HEK293 (cell line): Measurements from ENCODE around the gene CACNA2D1.

ENCODE experiments used
- CTCF ChIA-PET: fragments of 350-600 bp; formaldehyde crosslinking; extraction: SDS; loops from one replicate; lab custom pipeline; 2021; ENCODE audit warnings: antibody characterized with exemption; lab: Yijun Ruan, JAX
- POLR2A ChIA-PET: fragments of 300-600 bp; formaldehyde crosslinking; extraction: SDS; loops from one replicate; lab custom pipeline; 2020; ENCODE audit warnings: antibody characterized with exemption, inconsistent platforms; lab: Yijun Ruan, JAX
- H3K27ac ChIP-seq: fragments of 200-500 bp; sonication (Bioruptor generic); 2 replicates; pipeline ENCODE4 v1.5.1; 2014; ENCODE audit warnings: low read depth, low read length, control low read depth, inconsistent platforms; ENCODE audit errors: extremely low read depth
- H3K36me3 ChIP-seq, 2 experiments: fragments of 200-500 bp in 1 of 2; sonication (Bioruptor generic) in 1 of 2; 1 replicate in 1 of 2; 2 replicates in 1 of 2; pipeline ENCODE4 v1.5.1; 2014 to 2017; ENCODE audit warnings: inconsistent platforms in 2 of 2, low read length in 2 of 2; ENCODE audit not compliant: control insufficient read depth in 2 of 2, insufficient read depth in 1 of 2
- H3K4me1 ChIP-seq: fragments of 200-500 bp; sonication (Bioruptor generic); 2 replicates; pipeline ENCODE4 v1.5.1; 2014; ENCODE audit warnings: mild to moderate bottlenecking, low read length, inconsistent platforms; ENCODE audit not compliant: control insufficient read depth, insufficient read depth
- H3K4me3 ChIP-seq: 2 replicates; pipeline ENCODE4 v1.5.1; 2011; ENCODE audit warnings: low read depth, mild to moderate bottlenecking, control low read depth, low read length, moderate library complexity
- H3K9me3 ChIP-seq: fragments of 200-500 bp; sonication (Bioruptor generic); 2 replicates; pipeline ENCODE4 v1.5.1; 2014; ENCODE audit warnings: low read depth, low read length, inconsistent platforms; ENCODE audit not compliant: control insufficient read depth, insufficient read depth
- GLIS2 ChIP-seq: fragments of 450-650 bp; formaldehyde crosslinking; IDR thresholded peaks from 2 replicates; pipeline ENCODE4 v1.5.1; 2016; ENCODE audit warnings: missing biosample characterization, missing genetic modification characterization
- HOXA7 ChIP-seq: sonication (generic); formaldehyde crosslinking; IDR thresholded peaks from 2 replicates; pipeline ENCODE4 v1.8.1; 2022; ENCODE audit warnings: missing genetic modification reagents, borderline replicate concordance
- KLF10 ChIP-seq: fragments of 450-650 bp; IDR thresholded peaks from 2 replicates; pipeline ENCODE4 v1.5.1; 2018; ENCODE audit warnings: missing biosample characterization, mild to moderate bottlenecking, missing genetic modification characterization
- OSR2 ChIP-seq: fragments of 450-650 bp; formaldehyde crosslinking; IDR thresholded peaks from 2 replicates; pipeline ENCODE4 v1.5.1; 2016; ENCODE audit warnings: missing biosample characterization, missing genetic modification characterization
- REPIN1 ChIP-seq: fragments of 450-650 bp; formaldehyde crosslinking; IDR thresholded peaks from 2 replicates; pipeline ENCODE4 v1.5.1; 2017; ENCODE audit warnings: missing biosample characterization, missing genetic modification characterization, low read depth
- SP3 ChIP-seq: fragments of 450-650 bp; formaldehyde crosslinking; IDR thresholded peaks from 2 replicates; pipeline ENCODE4 v1.5.1; 2016; ENCODE audit warnings: missing biosample characterization, missing genetic modification characterization
- SP7 ChIP-seq: fragments of 450-650 bp; formaldehyde crosslinking; IDR thresholded peaks from 2 replicates; pipeline ENCODE4 v1.5.1; 2016; ENCODE audit warnings: missing biosample characterization, missing genetic modification characterization
- TRIM28 ChIP-seq: IDR thresholded peaks from 2 replicates; pipeline ENCODE4 v1.6.1; 2011; ENCODE audit warnings: low read length, control low read depth, borderline replicate concordance
- ZBTB44 ChIP-seq: fragments of 450-650 bp; IDR thresholded peaks from 2 replicates; pipeline ENCODE4 v1.5.1; 2018; ENCODE audit warnings: missing biosample characterization, mild to moderate bottlenecking, missing genetic modification characterization
- ZBTB48 ChIP-seq: fragments of 450-650 bp; formaldehyde crosslinking; IDR thresholded peaks from 2 replicates; pipeline ENCODE4 v1.5.1; 2016; ENCODE audit warnings: missing biosample characterization, missing genetic modification characterization
- ZBTB8A ChIP-seq: fragments of 450-650 bp; formaldehyde crosslinking; IDR thresholded peaks from 2 replicates; pipeline ENCODE4 v1.5.1; 2016; ENCODE audit warnings: missing biosample characterization, missing genetic modification characterization
- ZEB2 ChIP-seq: fragments of 450-650 bp; formaldehyde crosslinking; IDR thresholded peaks from 2 replicates; pipeline ENCODE4 v1.5.1; 2016; ENCODE audit warnings: missing biosample characterization, missing genetic modification characterization
- ZFHX2 ChIP-seq: fragments of 450-650 bp; formaldehyde crosslinking; conservative IDR thresholded peaks from 2 replicates; pipeline ENCODE4 v1.5.1; 2016; ENCODE audit warnings: missing biosample characterization, missing genetic modification characterization
- ZIC2 ChIP-seq: fragments of 450-650 bp; formaldehyde crosslinking; IDR thresholded peaks from 2 replicates; pipeline ENCODE4 v1.5.1; 2016; ENCODE audit warnings: missing biosample characterization, missing genetic modification characterization
- ZNF10 ChIP-seq: fragments of 450-650 bp; formaldehyde crosslinking; IDR thresholded peaks from 2 replicates; pipeline ENCODE4 v1.5.1; 2017; ENCODE audit warnings: missing biosample characterization, missing genetic modification characterization
- ZNF157 ChIP-seq: fragments of 450-650 bp; formaldehyde crosslinking; IDR thresholded peaks from 2 replicates; pipeline ENCODE4 v1.5.1; 2016; ENCODE audit warnings: missing biosample characterization, missing genetic modification characterization
- ZNF18 ChIP-seq: fragments of 450-650 bp; formaldehyde crosslinking; IDR thresholded peaks from 2 replicates; pipeline ENCODE4 v1.5.1; 2016; ENCODE audit warnings: missing biosample characterization, missing genetic modification characterization
- ZNF184 ChIP-seq: fragments of 450-650 bp; IDR thresholded peaks from 2 replicates; pipeline ENCODE4 v1.5.1; 2018; ENCODE audit warnings: missing biosample characterization, mild to moderate bottlenecking, missing genetic modification characterization
- ZNF223 ChIP-seq: fragments of 450-650 bp; formaldehyde crosslinking; IDR thresholded peaks from 2 replicates; pipeline ENCODE4 v1.5.1; 2016; ENCODE audit warnings: missing biosample characterization, missing genetic modification characterization
- ZNF391 ChIP-seq: fragments of 450-650 bp; formaldehyde crosslinking; IDR thresholded peaks from 2 replicates; pipeline ENCODE4 v1.5.1; 2016; ENCODE audit warnings: low read depth, missing biosample characterization, missing genetic modification characterization, borderline replicate concordance
- ZNF394 ChIP-seq: fragments of 450-650 bp; formaldehyde crosslinking; IDR thresholded peaks from 2 replicates; pipeline ENCODE4 v1.5.1; 2016; ENCODE audit warnings: missing biosample characterization, missing genetic modification characterization, mild to moderate bottlenecking, moderate library complexity, borderline replicate concordance
- ZNF416 ChIP-seq: fragments of 450-650 bp; formaldehyde crosslinking; IDR thresholded peaks from 2 replicates; pipeline ENCODE4 v1.5.1; 2016; ENCODE audit warnings: missing biosample characterization, missing genetic modification characterization
- ZNF488 ChIP-seq: fragments of 450-650 bp; formaldehyde crosslinking; IDR thresholded peaks from 2 replicates; pipeline ENCODE4 v1.5.1; 2016; ENCODE audit warnings: missing biosample characterization, missing genetic modification characterization
- ZNF501 ChIP-seq: fragments of 450-650 bp; formaldehyde crosslinking; IDR thresholded peaks from 2 replicates; pipeline ENCODE4 v1.5.1; 2016; ENCODE audit warnings: missing biosample characterization, missing genetic modification characterization
- ZNF510 ChIP-seq: fragments of 450-650 bp; formaldehyde crosslinking; IDR thresholded peaks from 2 replicates; pipeline ENCODE4 v1.5.1; 2018; ENCODE audit warnings: mild to moderate bottlenecking, missing genetic modification characterization, missing biosample characterization; ENCODE audit not compliant: insufficient replicate concordance
- ZNF521 ChIP-seq: fragments of 450-650 bp; formaldehyde crosslinking; IDR thresholded peaks from 2 replicates; pipeline ENCODE4 v1.5.1; 2017; ENCODE audit warnings: missing biosample characterization, mild to moderate bottlenecking, missing genetic modification characterization
- ZNF529 ChIP-seq: fragments of 450-650 bp; formaldehyde crosslinking; IDR thresholded peaks from 2 replicates; pipeline ENCODE4 v1.5.1; 2017; ENCODE audit warnings: missing genetic modification characterization, missing biosample characterization; ENCODE audit not compliant: insufficient replicate concordance
- ZNF530 ChIP-seq: fragments of 450-650 bp; formaldehyde crosslinking; IDR thresholded peaks from 2 replicates; pipeline ENCODE4 v1.5.1; 2016; ENCODE audit warnings: low read depth, missing biosample characterization, missing genetic modification characterization
- ZNF561 ChIP-seq: fragments of 450-650 bp; IDR thresholded peaks from 2 replicates; pipeline ENCODE4 v1.5.1; 2018; ENCODE audit warnings: missing biosample characterization, missing genetic modification characterization, borderline replicate concordance
- ZNF571 ChIP-seq: fragments of 450-650 bp; formaldehyde crosslinking; IDR thresholded peaks from 2 replicates; pipeline ENCODE4 v1.5.0; 2017; ENCODE audit warnings: missing biosample characterization, missing genetic modification characterization
- ZNF624 ChIP-seq: fragments of 450-650 bp; formaldehyde crosslinking; IDR thresholded peaks from 2 replicates; pipeline ENCODE4 v1.5.1; 2017; ENCODE audit warnings: missing biosample characterization, missing genetic modification characterization
- ZNF664 ChIP-seq: fragments of 450-650 bp; formaldehyde crosslinking; IDR thresholded peaks from 2 replicates; pipeline ENCODE4 v1.5.1; 2016; ENCODE audit warnings: missing biosample characterization, missing genetic modification characterization
- ZNF76 ChIP-seq: fragments of 450-650 bp; formaldehyde crosslinking; IDR thresholded peaks from 2 replicates; pipeline ENCODE4; 2016; ENCODE audit warnings: low read depth, missing biosample characterization, missing genetic modification characterization, borderline replicate concordance
- ZNF785 ChIP-seq: fragments of 450-650 bp; formaldehyde crosslinking; IDR thresholded peaks from 2 replicates; pipeline ENCODE4 v1.5.1; 2016; ENCODE audit warnings: missing biosample characterization, missing genetic modification characterization
- ZNF830 ChIP-seq: fragments of 450-650 bp; IDR thresholded peaks from 2 replicates; pipeline ENCODE4 v1.5.0; 2018; ENCODE audit warnings: missing biosample characterization, missing genetic modification characterization, low read depth, mild to moderate bottlenecking, moderate library complexity
- ZNF843 ChIP-seq: fragments of 450-650 bp; formaldehyde crosslinking; IDR thresholded peaks from 2 replicates; pipeline ENCODE4 v1.5.1; 2016; ENCODE audit warnings: missing biosample characterization, missing genetic modification characterization
- ZSCAN16 ChIP-seq: fragments of 450-650 bp; formaldehyde crosslinking; IDR thresholded peaks from 2 replicates; pipeline ENCODE4 v1.5.1; 2016; ENCODE audit warnings: missing biosample characterization, missing genetic modification characterization
- ZXDB ChIP-seq: fragments of 450-650 bp; formaldehyde crosslinking; IDR thresholded peaks from 2 replicates; pipeline ENCODE4 v1.5.1; 2016; ENCODE audit warnings: missing biosample characterization, missing genetic modification characterization

CACNA2D1 gene

GRCh38 chr7:82156168-82156567, 287.4 kb downstream of the CACNA2D1 start:
- H3K9me3 ChIP-seq: no peaks in the 10 kb centered on the region
- CTCF ChIA-PET: no interaction called here
- POLR2A ChIA-PET: no interaction called here
- H3K4me3 ChIP-seq: no peak overlapping the region
- H3K4me1 ChIP-seq: peaks cover 26% of the 10 kb centered on the region
- H3K27ac ChIP-seq: no peak overlapping the region
- no peaks in the 10 kb centered on the region for H3K36me3 ChIP-seq
- peak; percentile 31; the same call in 1 of the 2 replicates for TF ChIP-seq ZNF501
- TF ChIP-seq KLF10 (tag by site-specific recombination): peak; percentile 36; the same call in 1 of the 2 replicates
- TF ChIP-seq ZNF394 (tag by site-specific recombination): no peak
- TF ChIP-seq ZEB2 (tag by site-specific recombination): peak; percentile 63
- peak; percentile 49 for TF ChIP-seq ZBTB8A (tag by site-specific recombination)
- TF ChIP-seq ZNF561 (tag by site-specific recombination): 0 out of 2 replicates have a peak, but pooled peaks have one; percentile 56
- peak; percentile 91 for TF ChIP-seq ZIC2 (tag by site-specific recombination)
- no peak for TF ChIP-seq ZNF530 (tag by site-specific recombination)
- TF ChIP-seq ZNF571 (tag by site-specific recombination): no peak
- TF ChIP-seq ZNF529 (tag by site-specific recombination): no peak
- TF ChIP-seq ZNF10: 0 out of 2 replicates have a peak, but pooled peaks have one; percentile 40
- no peak for TF ChIP-seq REPIN1
- no peak for TF ChIP-seq ZSCAN16 (tag by site-specific recombination)
- no peak for TF ChIP-seq ZNF18 (tag by site-specific recombination)
- peak; percentile 93 for TF ChIP-seq ZNF843 (tag by site-specific recombination)
- no peak for TF ChIP-seq ZNF391 (tag by site-specific recombination)
- TF ChIP-seq ZNF830 (tag by site-specific recombination): no peak
- 0 out of 2 replicates have a peak, but pooled peaks have one; percentile 25 for TF ChIP-seq ZBTB48 (tag by site-specific recombination)
- TF ChIP-seq ZBTB44: peak; percentile 62
- TF ChIP-seq ZNF416 (tag by site-specific recombination): no peak
- TF ChIP-seq ZXDB (tag by site-specific recombination): peak; percentile 40; the same call in 1 of the 2 replicates
- TF ChIP-seq SP7 (tag by site-specific recombination): peak; percentile 48; the same call in 1 of the 2 replicates
- no peak for TF ChIP-seq ZNF664 (tag by site-specific recombination)
- peak; percentile 94 for TF ChIP-seq OSR2 (tag by site-specific recombination)
- no peak for TF ChIP-seq SP3 (tag by site-specific recombination)
- TF ChIP-seq ZFHX2 (tag by site-specific recombination): no peak
- TF ChIP-seq HOXA7: no peak
- TF ChIP-seq TRIM28: no peak
- no peak for TF ChIP-seq ZNF223 (tag by site-specific recombination)
- no peak for TF ChIP-seq GLIS2 (tag by site-specific recombination)
- no peak for TF ChIP-seq ZNF510 (tag by site-specific recombination)
- TF ChIP-seq ZNF157 (tag by site-specific recombination): no peak
- TF ChIP-seq ZNF488: peak; percentile 72; the same call in 1 of the 2 replicates
- no peak for TF ChIP-seq ZNF785
- no peak for TF ChIP-seq ZNF184 (tag by site-specific recombination)
- no peak for TF ChIP-seq ZNF76 (tag by site-specific recombination)
- TF ChIP-seq ZNF521 (tag by site-specific recombination): no peak
- TF ChIP-seq ZNF624: no peak
